Fibroblast of mammary gland (primary cell): ENCODE results near the gene ADCY2.

Source experiments
- DNase-seq: peaks from one replicate; pipeline ENCODE4 v3.0.0-alpha.2; 2010; ENCODE audit warnings: low read depth
- H3K4me3 ChIP-seq: 2 replicates; pipeline ENCODE4 v1.5.1; 2011; ENCODE audit warnings: low read depth, mild to moderate bottlenecking, low read length, moderate library complexity; ENCODE audit not compliant: control insufficient read depth
- CTCF ChIP-seq: conservative IDR thresholded peaks from 2 replicates; pipeline ENCODE4 v1.5.1; 2011; ENCODE audit warnings: low read depth, low read length, inconsistent platforms; ENCODE audit not compliant: control insufficient read depth, insufficient read depth

ADCY2 gene

GRCh38 chr5:7848296-7848695 is 452.4 kb downstream of the ADCY2 start:
- no peak overlapping the region for H3K4me3 ChIP-seq
- no peak for TF ChIP-seq CTCF
- DNase-seq, result no peak

- no peak for DNase-seq
- peak overlapping the region; percentile 9 for H3K4me3 ChIP-seq
- no peak for TF ChIP-seq CTCF
Observed at GRCh38 chr5:7849681-7850394, 453.9 kb downstream of the ADCY2 start.

- TF ChIP-seq CTCF, result peak; percentile 32
- H3K4me3 ChIP-seq, result peak within 1 kb of the TSS; percentile 25
- peak; percentile 35 for DNase-seq
Observed at GRCh38 chr5:7850395-7851239, 454.7 kb downstream of the ADCY2 start, which contains the start of gene CFAP90. CFAP90 (minus strand) TSS chr5:7851133; CDS start chr5:7851021, 112 bp downstream.

GRCh38 chr5:7851240-7851592 is 455.3 kb downstream of the ADCY2 start:
- peak overlapping the region; percentile 25 for H3K4me3 ChIP-seq
- no peak for TF ChIP-seq CTCF
- DNase-seq, result no peak

GRCh38 chr5:7851617-7852289 is 455.8 kb downstream of the ADCY2 start:
- DNase-seq, result no peak
- TF ChIP-seq CTCF, result no peak

GRCh38 chr5:7852542-7852941 is 456.6 kb downstream of the ADCY2 start:
- no peak overlapping the region for H3K4me3 ChIP-seq
- no peak for TF ChIP-seq CTCF
- DNase-seq, result peak; percentile 44

More at GRCh38 chr5:7851617-7852289, 455.8 kb downstream of the ADCY2 start:
- no peak overlapping the region for H3K4me3 ChIP-seq
